ENCODE data around the gene AOPEP. TPM values are rescaled to one million over a fixed set of nuclear protein-coding genes. Genes with fewer than 3 reads are reported as not detected.

The AOPEP gene
- total RNA-seq, 1 donor from 2014 or later: 79.7 TPM

DNA sequence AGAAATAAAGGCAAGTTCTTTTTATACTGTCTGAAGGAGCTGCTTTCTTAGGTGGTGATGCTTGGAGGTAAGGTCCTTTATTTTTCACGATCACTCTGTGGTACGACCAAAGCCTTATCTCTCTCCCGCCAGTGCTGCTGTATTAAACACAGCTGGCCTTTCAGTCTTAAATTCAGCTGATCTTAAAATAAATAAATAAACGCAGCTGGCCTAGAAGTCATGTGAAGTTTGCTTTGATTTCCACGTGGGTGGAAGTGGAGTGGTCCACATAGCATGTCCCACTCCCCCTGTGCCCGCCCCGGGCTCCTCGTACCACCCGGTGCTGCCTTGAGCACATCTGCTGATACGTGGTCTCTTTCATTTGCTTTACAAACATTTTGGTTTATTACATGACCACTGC, 330.6 kb downstream of the AOPEP start:
- peak; percentile 24 for ATAC-seq
- H3K27ac ChIP-seq: peak overlapping the region; percentile 34
- intact Hi-C loops (cut with DNase I): no loop called here
- H3K4me1 ChIP-seq: peaks cover 74% of the 10 kb centered on the region
- H3K27me3 ChIP-seq: no peaks in the 10 kb centered on the region
- DNase-seq: no peak
- no peaks in the 10 kb centered on the region for H3K9me3 ChIP-seq
- peaks cover 8% of the 10 kb centered on the region for H3K36me3 ChIP-seq
- peak overlapping the region; percentile 26 for H3K4me3 ChIP-seq
- no peak for TF ChIP-seq CTCF (IDR thresholded peaks at IDR 0.05)

GRCh38 chr9:95058121-95058785, 331.8 kb downstream of the AOPEP start:
- no peaks in the 10 kb centered on the region for H3K9me3 ChIP-seq
- peak overlapping the region; percentile 34 for H3K27ac ChIP-seq
- no peak for ATAC-seq
- H3K4me3 ChIP-seq: peak overlapping the region; percentile 26
- intact Hi-C loops (cut with DNase I): no loop called here
- DNase-seq: no peak
- H3K27me3 ChIP-seq: no peaks in the 10 kb centered on the region
- peaks cover 74% of the 10 kb centered on the region for H3K4me1 ChIP-seq
- no peak for TF ChIP-seq CTCF (IDR thresholded peaks at IDR 0.05)
- H3K36me3 ChIP-seq: peaks cover 16% of the 10 kb centered on the region

- no peak for TF ChIP-seq CTCF (IDR thresholded peaks at IDR 0.05)
- Histone ChIP-seq H3K9me3 (no peaks in the 10 kb centered on the region), H3K27ac (peak overlapping the region; percentile 34), H3K36me3 (peaks cover 23% of the 10 kb centered on the region), H3K4me3 (no peak overlapping the region), H3K27me3 (no peaks in the 10 kb centered on the region), H3K4me1 (peaks cover 72% of the 10 kb centered on the region)
- no peak for DNase-seq
- intact Hi-C loops (cut with DNase I): no loop called here
- ATAC-seq: no peak
Observed at GRCh38 chr9:95058795-95059386, 332.4 kb downstream of the AOPEP start.

DNA sequence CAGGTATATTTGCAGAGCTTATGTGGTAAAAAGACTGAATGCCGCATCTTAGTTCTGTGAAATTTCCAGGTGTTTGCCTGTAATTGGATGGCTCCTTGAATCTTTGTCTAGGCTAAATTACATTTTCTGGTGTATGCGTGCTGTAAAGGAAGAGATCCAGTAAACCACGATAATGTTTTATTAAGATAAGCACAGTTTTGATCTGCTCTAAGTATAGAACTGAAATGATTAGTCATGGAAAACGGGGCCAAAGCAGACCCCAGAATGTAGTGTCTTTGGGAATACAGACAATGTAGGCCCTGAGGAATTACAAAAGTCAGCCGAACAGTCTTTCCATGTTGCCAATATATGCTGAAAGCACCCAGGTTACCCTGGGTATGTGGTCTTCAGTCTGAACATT, 333.7 kb downstream of the AOPEP start:
- no peak for ATAC-seq
- TF ChIP-seq CTCF (IDR thresholded peaks at IDR 0.05): no peak
- H3K27ac ChIP-seq: no peak overlapping the region
- peaks cover 62% of the 10 kb centered on the region for H3K4me1 ChIP-seq
- peaks cover 26% of the 10 kb centered on the region for H3K36me3 ChIP-seq
- H3K27me3 ChIP-seq: no peaks in the 10 kb centered on the region
- no peak overlapping the region for H3K4me3 ChIP-seq
- intact Hi-C loops (cut with DNase I): no loop called here
- no peaks in the 10 kb centered on the region for H3K9me3 ChIP-seq
- no peak for DNase-seq

DNA sequence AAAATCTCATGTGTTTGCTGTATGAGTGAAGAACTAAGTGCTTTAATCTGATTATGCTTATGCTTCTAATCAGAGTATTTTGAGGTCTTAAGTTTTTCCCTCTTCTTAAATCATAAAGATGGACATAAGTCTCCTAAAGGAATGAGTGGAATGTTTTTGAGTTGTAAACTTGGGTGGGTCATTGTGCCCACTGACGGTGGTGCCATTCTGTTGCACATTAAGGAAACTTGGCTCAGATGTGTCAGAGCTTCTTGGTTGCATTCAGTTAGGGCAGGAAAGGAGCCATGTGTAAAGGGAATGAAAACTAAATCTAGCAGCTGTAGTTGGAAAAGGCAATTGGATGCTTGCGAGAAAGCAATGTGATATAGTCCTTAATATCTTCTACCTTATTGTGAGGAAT, 334.4 kb downstream of the AOPEP start:
- TF ChIP-seq CTCF (IDR thresholded peaks at IDR 0.05): no peak
- Histone ChIP-seq H3K9me3 (no peaks in the 10 kb centered on the region), H3K27ac (no peak overlapping the region), H3K36me3 (peaks cover 26% of the 10 kb centered on the region), H3K27me3 (no peaks in the 10 kb centered on the region), H3K4me1 (peaks cover 62% of the 10 kb centered on the region), H3K4me3 (no peak overlapping the region)
- ATAC-seq (no peak), DNase-seq (no peak)
- intact Hi-C loops (cut with DNase I): no loop called here

Measured in upper lobe of right lung (tissue), 1 donor.